Liver (tissue), 9 donors: ENCODE data around the gene RRP12. TPM values are rescaled to one million over a fixed set of nuclear protein-coding genes. Genes with fewer than 3 reads are reported as not detected.
A peak's percentile ranks its signal among the peaks of the same experiment; 100 is the strongest.

Experiments
- DNase-seq: peaks from one replicate; pipeline ENCODE4 v3.0.0-alpha.2; 2017; ENCODE audit warnings: low spot score
- H3K27ac ChIP-seq, 2 donors: one replicate each; pipeline ENCODE4 v1.7.0; 2013; ENCODE audit warnings: inconsistent platforms in 2 of 2, low read length in 2 of 2, control low read depth in 1 of 2, low read depth in 1 of 2, mild to moderate bottlenecking in 1 of 2
- H3K27me3 ChIP-seq, 4 donors: one replicate each; pipeline versions ENCODE4 v1.6.1 to v1.7.0; 2013; ENCODE audit warnings: low read length in 3 of 4, inconsistent platforms in 1 of 4, mild to moderate bottlenecking in 1 of 4, moderate library complexity in 1 of 4; ENCODE audit not compliant: control insufficient read depth in 4 of 4, insufficient read depth in 4 of 4
- H3K36me3 ChIP-seq, 4 donors: one replicate each; pipeline versions ENCODE4 v1.6.1 to v1.7.0; 2013; ENCODE audit warnings: low read length in 3 of 4, mild to moderate bottlenecking in 3 of 4, low read depth in 1 of 4, moderate library complexity in 1 of 4; ENCODE audit not compliant: control insufficient read depth in 4 of 4, insufficient read depth in 3 of 4
- H3K4me1 ChIP-seq, 4 donors: one replicate each; pipeline versions ENCODE4 v1.6.1 to v1.7.0; 2013; ENCODE audit warnings: low read length in 3 of 4, mild to moderate bottlenecking in 3 of 4, moderate library complexity in 1 of 4; ENCODE audit not compliant: control insufficient read depth in 4 of 4, insufficient read depth in 4 of 4
- H3K4me3 ChIP-seq, 3 donors: one replicate each; pipeline versions ENCODE4 v1.6.1 to v1.7.0; 2013; ENCODE audit warnings: low read length in 3 of 3, control low read depth in 1 of 3, low read depth in 1 of 3, mild to moderate bottlenecking in 1 of 3
- H3K9ac ChIP-seq, 2 donors: one replicate each; pipeline ENCODE4 v1.7.0; 2013; ENCODE audit warnings: low read length in 2 of 2, mild to moderate bottlenecking in 2 of 2, moderate library complexity in 2 of 2, control low read depth in 1 of 2, low read depth in 1 of 2
- H3K9me3 ChIP-seq, 4 donors: one replicate each; pipeline versions ENCODE4 v1.6.1 to v1.7.0; 2013; ENCODE audit warnings: low read length in 3 of 4; ENCODE audit not compliant: control insufficient read depth in 4 of 4
- EGR1 ChIP-seq, 2 donors: IDR thresholded peaks; 2 replicates each; pipeline ENCODE4 v1.6.1; 2016 to 2018; ENCODE audit warnings: antibody characterized with exemption in 2 of 2, low read depth in 2 of 2
- FOXA1 ChIP-seq: IDR thresholded peaks from 2 replicates; pipeline ENCODE4 v1.6.1; 2016; ENCODE audit warnings: antibody characterized with exemption
- FOXA2 ChIP-seq: IDR thresholded peaks from 2 replicates; pipeline ENCODE4 v1.6.1; 2016; ENCODE audit warnings: antibody characterized with exemption
- GABPA ChIP-seq, 2 donors: IDR thresholded peaks in 1 of 2; conservative IDR thresholded peaks in 1 of 2; 2 replicates each; pipeline ENCODE4 v1.6.1; 2016; ENCODE audit warnings: antibody characterized with exemption in 2 of 2, mild to moderate bottlenecking in 1 of 2, moderate library complexity in 1 of 2
- HNF4A ChIP-seq, 2 donors: conservative IDR thresholded peaks; 2 replicates each; pipeline ENCODE4 v1.6.1; 2016; ENCODE audit warnings: antibody characterized with exemption in 2 of 2, mild to moderate bottlenecking in 2 of 2
- HNF4G ChIP-seq: IDR thresholded peaks from 2 replicates; pipeline ENCODE4 v1.6.1; 2016; ENCODE audit warnings: antibody characterized with exemption
- JUND ChIP-seq, 2 donors: IDR thresholded peaks; 2 replicates each; pipeline ENCODE4 v1.6.1; 2016; ENCODE audit warnings: antibody characterized with exemption in 2 of 2
- NR2F2 ChIP-seq: IDR thresholded peaks from 2 replicates; pipeline ENCODE4 v1.6.1; 2016; ENCODE audit warnings: antibody characterized with exemption
- RAD21 ChIP-seq, 2 donors: IDR thresholded peaks; 2 replicates each; pipeline ENCODE4 v1.6.1; 2016; ENCODE audit warnings: antibody characterized with exemption in 2 of 2, mild to moderate bottlenecking in 2 of 2
- RXRA ChIP-seq, 2 donors: IDR thresholded peaks; 2 replicates each; pipeline ENCODE4 v1.6.1; 2017 to 2018; ENCODE audit warnings: antibody characterized with exemption in 2 of 2, mild to moderate bottlenecking in 1 of 2
- SP1 ChIP-seq: IDR thresholded peaks from 2 replicates; pipeline ENCODE4 v1.6.1; 2018; ENCODE audit warnings: antibody characterized with exemption, mild to moderate bottlenecking
- TAF1 ChIP-seq: conservative IDR thresholded peaks from 2 replicates; pipeline ENCODE4 v1.6.1; 2016; ENCODE audit warnings: antibody characterized with exemption, mild to moderate bottlenecking
- YY1 ChIP-seq: IDR thresholded peaks from 2 replicates; pipeline ENCODE4 v1.6.1; 2016; ENCODE audit warnings: antibody characterized with exemption, mild to moderate bottlenecking
- WGBS: extraction: QIAGEN DNeasy Blood & Tissue Kit; methylation state at CpG from one replicate; pipeline ENCODE4 v1.1.7; 2013; 5-methylcytosine and 5-hydroxymethylcytosine counted together
- polyA plus RNA-seq, 2 donors: library from polyadenylated mRNA; stranded (reverse) in 1 of 2; unstranded in 1 of 2; fragments of 200-250 nt in 1 of 2; fragments of >200 nt in 1 of 2; fragmentation: Nextera tagmentation in 1 of 2; extraction: Ambion mirVana in 1 of 2; gene quantifications; one replicate each; pipeline versions ENCODE4 v1.2.1 to v1.2.3, GENCODE V29; 2013 to 2015
- total RNA-seq, 2 donors: library from RNA; depleted of rRNA; stranded (reverse); fragments of >200 nt; gene quantifications; one replicate each; pipeline ENCODE4 v1.2.3, GENCODE V29; 2014
- TF ChIP-seq, protein P1 (sequence below): IDR thresholded peaks from 2 replicates; pipeline ENCODE4 v1.6.1; 2016; ENCODE audit warnings: antibody characterized with exemption, mild to moderate bottlenecking
- TF ChIP-seq, protein P2 (sequence below): IDR thresholded peaks from 2 replicates; pipeline ENCODE4 v1.6.1; 2016; ENCODE audit warnings: antibody characterized with exemption
- TF ChIP-seq, protein P3 (sequence below): IDR thresholded peaks from 2 replicates; pipeline ENCODE4 v1.6.1; 2016; ENCODE audit warnings: antibody characterized with exemption
- TF ChIP-seq, protein P4 (sequence below): IDR thresholded peaks from 2 replicates; pipeline ENCODE4 v1.6.1; 2016; ENCODE audit warnings: antibody characterized with exemption
- TF ChIP-seq, protein P5 (sequence below): fragments of 150-350 bp; IDR thresholded peaks from 2 replicates; pipeline ENCODE4 v1.5.1; 2017; ENCODE audit warnings: improper control_type of control experiment, low read depth, low read length; ENCODE audit not compliant: missing input control
- donor health status: healthy.
- donor health status: healthy.
- donor health status: healthy.
- donor health status: healthy.
- donor health status: healthy.

Gene RRP12
- total and polyA plus RNA-seq, 4 donors: 5.7 to 9.6 (median 6.9) TPM

DNA sequence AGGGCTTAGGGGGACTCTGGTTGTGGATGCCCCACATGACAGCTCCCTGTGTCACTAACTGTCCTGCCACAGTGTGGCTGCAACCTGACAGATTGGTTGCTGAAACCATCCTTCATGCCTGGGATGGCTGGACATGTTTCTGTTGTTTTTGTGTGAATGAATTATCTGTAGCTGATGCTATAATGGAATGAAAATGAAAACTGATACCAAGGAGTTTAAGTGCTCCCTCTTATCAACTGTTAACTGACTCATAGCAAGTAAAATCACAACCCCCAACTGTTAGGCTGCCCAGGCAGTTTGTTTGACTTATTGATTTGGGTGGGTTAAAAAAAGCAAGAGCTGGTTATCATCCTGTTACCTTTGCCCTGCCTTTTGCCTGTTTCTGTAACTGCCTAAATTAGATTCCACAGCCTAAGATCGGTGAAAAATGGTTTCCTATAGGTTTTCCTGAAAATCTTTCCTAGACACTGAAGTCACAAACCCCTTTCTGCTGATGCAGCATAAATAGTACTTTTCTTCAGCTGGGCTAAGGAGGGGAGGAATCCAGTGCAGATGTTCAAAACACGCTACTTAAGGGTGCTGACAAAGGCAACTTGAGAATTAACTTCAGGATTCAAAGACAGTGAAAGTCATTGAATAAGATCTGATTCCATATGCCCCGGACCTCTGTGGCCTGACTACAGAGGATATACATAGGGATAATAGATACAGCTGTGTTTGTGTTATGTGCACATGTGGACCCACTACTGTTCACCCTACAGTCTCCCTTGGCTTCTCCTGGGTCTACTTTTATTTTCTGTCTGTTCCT is 72.3 kb downstream of the RRP12 start:
- DNase-seq: no peak
- peak overlapping the region; percentile 17 to 37 for H3K9ac ChIP-seq
- peaks cover 17 to 61% (median 43%) of the 10 kb centered on the region in 4 donors for H3K4me1 ChIP-seq
- no peaks in the 10 kb centered on the region for H3K27me3 ChIP-seq
- 37% methylated on average over 3 of the region's 3 CpGs for WGBS
- peak overlapping the region; percentile 81 to 95 for H3K27ac ChIP-seq
- H3K4me3 ChIP-seq: peak overlapping the region in 2 of 3 donors; percentile 12 to 39
- no peaks in the 10 kb centered on the region for H3K9me3 ChIP-seq
- H3K36me3 ChIP-seq: no peaks in the 10 kb centered on the region
- TF ChIP-seq, protein P1, sequence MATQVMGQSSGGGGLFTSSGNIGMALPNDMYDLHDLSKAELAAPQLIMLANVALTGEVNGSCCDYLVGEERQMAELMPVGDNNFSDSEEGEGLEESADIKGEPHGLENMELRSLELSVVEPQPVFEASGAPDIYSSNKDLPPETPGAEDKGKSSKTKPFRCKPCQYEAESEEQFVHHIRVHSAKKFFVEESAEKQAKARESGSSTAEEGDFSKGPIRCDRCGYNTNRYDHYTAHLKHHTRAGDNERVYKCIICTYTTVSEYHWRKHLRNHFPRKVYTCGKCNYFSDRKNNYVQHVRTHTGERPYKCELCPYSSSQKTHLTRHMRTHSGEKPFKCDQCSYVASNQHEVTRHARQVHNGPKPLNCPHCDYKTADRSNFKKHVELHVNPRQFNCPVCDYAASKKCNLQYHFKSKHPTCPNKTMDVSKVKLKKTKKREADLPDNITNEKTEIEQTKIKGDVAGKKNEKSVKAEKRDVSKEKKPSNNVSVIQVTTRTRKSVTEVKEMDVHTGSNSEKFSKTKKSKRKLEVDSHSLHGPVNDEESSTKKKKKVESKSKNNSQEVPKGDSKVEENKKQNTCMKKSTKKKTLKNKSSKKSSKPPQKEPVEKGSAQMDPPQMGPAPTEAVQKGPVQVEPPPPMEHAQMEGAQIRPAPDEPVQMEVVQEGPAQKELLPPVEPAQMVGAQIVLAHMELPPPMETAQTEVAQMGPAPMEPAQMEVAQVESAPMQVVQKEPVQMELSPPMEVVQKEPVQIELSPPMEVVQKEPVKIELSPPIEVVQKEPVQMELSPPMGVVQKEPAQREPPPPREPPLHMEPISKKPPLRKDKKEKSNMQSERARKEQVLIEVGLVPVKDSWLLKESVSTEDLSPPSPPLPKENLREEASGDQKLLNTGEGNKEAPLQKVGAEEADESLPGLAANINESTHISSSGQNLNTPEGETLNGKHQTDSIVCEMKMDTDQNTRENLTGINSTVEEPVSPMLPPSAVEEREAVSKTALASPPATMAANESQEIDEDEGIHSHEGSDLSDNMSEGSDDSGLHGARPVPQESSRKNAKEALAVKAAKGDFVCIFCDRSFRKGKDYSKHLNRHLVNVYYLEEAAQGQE: peak; percentile 81
- TF ChIP-seq YY1: peak; percentile 86
- peak; percentile 65 to 83 for TF ChIP-seq HNF4A (conservative IDR thresholded peaks at IDR 0.05)
- TF ChIP-seq, protein P2, sequence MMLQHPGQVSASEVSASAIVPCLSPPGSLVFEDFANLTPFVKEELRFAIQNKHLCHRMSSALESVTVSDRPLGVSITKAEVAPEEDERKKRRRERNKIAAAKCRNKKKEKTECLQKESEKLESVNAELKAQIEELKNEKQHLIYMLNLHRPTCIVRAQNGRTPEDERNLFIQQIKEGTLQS: no peak
- peak; percentile 77 to 90 for TF ChIP-seq RXRA (IDR thresholded peaks at IDR 0.05)
- TF ChIP-seq, protein P3, sequence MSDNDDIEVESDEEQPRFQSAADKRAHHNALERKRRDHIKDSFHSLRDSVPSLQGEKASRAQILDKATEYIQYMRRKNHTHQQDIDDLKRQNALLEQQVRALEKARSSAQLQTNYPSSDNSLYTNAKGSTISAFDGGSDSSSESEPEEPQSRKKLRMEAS: peak; percentile 83
- no peak for TF ChIP-seq HNF4G
- TF ChIP-seq EGR1 (IDR thresholded peaks at IDR 0.05; ENCODE audit: low read depth in 2 of 2): peak; percentile 19 to 63
- TF ChIP-seq JUND (IDR thresholded peaks at IDR 0.05): peak; percentile 34 to 86
- TF ChIP-seq FOXA1: peak; percentile 17
- TF ChIP-seq NR2F2: no peak
- peak; percentile 67 for TF ChIP-seq FOXA2
- TF ChIP-seq, protein P4, sequence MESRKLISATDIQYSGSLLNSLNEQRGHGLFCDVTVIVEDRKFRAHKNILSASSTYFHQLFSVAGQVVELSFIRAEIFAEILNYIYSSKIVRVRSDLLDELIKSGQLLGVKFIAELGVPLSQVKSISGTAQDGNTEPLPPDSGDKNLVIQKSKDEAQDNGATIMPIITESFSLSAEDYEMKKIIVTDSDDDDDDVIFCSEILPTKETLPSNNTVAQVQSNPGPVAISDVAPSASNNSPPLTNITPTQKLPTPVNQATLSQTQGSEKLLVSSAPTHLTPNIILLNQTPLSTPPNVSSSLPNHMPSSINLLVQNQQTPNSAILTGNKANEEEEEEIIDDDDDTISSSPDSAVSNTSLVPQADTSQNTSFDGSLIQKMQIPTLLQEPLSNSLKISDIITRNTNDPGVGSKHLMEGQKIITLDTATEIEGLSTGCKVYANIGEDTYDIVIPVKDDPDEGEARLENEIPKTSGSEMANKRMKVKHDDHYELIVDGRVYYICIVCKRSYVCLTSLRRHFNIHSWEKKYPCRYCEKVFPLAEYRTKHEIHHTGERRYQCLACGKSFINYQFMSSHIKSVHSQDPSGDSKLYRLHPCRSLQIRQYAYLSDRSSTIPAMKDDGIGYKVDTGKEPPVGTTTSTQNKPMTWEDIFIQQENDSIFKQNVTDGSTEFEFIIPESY: peak; percentile 68
- TF ChIP-seq, protein P5, sequence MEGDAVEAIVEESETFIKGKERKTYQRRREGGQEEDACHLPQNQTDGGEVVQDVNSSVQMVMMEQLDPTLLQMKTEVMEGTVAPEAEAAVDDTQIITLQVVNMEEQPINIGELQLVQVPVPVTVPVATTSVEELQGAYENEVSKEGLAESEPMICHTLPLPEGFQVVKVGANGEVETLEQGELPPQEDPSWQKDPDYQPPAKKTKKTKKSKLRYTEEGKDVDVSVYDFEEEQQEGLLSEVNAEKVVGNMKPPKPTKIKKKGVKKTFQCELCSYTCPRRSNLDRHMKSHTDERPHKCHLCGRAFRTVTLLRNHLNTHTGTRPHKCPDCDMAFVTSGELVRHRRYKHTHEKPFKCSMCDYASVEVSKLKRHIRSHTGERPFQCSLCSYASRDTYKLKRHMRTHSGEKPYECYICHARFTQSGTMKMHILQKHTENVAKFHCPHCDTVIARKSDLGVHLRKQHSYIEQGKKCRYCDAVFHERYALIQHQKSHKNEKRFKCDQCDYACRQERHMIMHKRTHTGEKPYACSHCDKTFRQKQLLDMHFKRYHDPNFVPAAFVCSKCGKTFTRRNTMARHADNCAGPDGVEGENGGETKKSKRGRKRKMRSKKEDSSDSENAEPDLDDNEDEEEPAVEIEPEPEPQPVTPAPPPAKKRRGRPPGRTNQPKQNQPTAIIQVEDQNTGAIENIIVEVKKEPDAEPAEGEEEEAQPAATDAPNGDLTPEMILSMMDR: no peak
- TF ChIP-seq RAD21 (IDR thresholded peaks at IDR 0.05): peak; percentile 39 to 66
- TF ChIP-seq GABPA (IDR thresholded peaks at IDR 0.05 in 1 of 2, conservative IDR thresholded peaks at IDR 0.05 in 1 of 2): no peak
- TF ChIP-seq SP1: peak; percentile 86
- TF ChIP-seq TAF1: no peak
